ENCODE results near the gene GLT6D1. TPM values are rescaled to one million over a fixed set of nuclear protein-coding genes. Genes with fewer than 3 reads are reported as not detected.

Gene GLT6D1
- total and polyA plus RNA-seq, 2 donors (not counting 1 experiment from before 2014, with no cell fraction given), result not detected

DNA sequence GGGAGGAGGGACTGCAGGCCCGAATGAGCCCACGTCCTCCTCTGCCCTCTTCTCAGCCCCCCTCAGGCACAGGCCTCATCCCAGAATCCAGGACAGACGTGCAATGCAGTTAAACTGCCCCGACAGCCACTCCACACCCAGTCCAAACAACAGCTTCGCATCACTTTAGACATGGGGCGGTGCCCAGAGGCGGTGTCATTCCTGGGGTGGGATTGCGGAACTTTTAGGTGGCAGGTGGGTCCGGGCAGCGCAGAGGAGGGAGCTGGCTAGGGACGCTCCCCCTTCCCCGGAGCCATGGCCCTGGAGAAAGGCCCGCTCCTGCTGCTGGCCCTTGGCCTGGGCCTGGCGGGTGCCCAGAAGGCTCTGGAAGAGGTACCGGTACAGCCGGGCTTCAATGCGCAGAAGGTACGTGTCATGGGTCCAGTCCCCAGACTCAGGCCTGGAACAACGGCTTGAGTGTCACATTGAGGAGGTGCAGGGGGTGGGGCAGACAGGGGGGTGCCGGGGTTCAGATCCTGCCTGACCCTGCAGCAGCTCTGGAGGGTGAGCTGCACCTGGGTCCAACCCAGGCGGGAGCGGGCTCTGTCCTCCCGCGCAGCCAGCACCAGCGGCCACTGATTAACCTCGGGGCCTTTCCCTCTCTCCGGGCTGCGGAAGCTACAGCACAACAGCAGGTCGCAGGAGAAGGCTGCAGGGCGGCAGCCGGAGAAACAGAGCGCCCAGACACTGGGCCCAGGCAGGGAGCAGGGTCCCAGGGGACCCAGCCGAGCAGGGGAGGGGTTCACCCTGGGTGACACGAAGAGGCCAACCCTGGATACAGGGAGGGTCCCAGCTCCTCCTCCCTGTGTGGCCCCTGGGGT is 25.2 kb downstream of the GLT6D1 start:
- Mint-ChIP-seq H3K27ac (no peak overlapping the region), H3K4me3 (no peak overlapping the region), H3K4me1 (no peaks in the 10 kb centered on the region), H3K9me3 (ENCODE audit: insufficient read depth) (no peaks in the 10 kb centered on the region), H3K27me3 (peaks cover 3% of the 10 kb centered on the region)
- H2AFZ ChIP-seq (ENCODE audit: insufficient read depth, low read depth, low read length, poor library complexity, severe bottlenecking), result no peak overlapping the region
- ChIA-PET POLR2A (no interaction called here), CTCF (no interaction called here)
- no peak overlapping the region for H3K4me3 ChIP-seq (ENCODE audit: control extremely low read depth in 1 of 5, extremely low read depth in 1 of 5, insufficient read depth in 1 of 5, low read depth in 2 of 5, low read length in 4 of 5)
- DNase-seq, result no peak
- ATAC-seq (ENCODE audit: low read depth), result no peak
- no peaks in the 10 kb centered on the region for H3K79me2 ChIP-seq (ENCODE audit: control insufficient read depth, insufficient read depth, low read length)
- no peak overlapping the region for H3K9ac ChIP-seq (ENCODE audit: low read length)
- H3K4me2 ChIP-seq (replicated peaks; ENCODE audit: low read depth, low read length, poor library complexity, severe bottlenecking), result no peak overlapping the region
- H3K4me1 ChIP-seq (ENCODE audit: control insufficient read depth in 2 of 2, insufficient read depth in 2 of 2, low read length in 2 of 2), result no peaks in the 10 kb centered on the region
- no peaks in the 10 kb centered on the region for H4K20me1 ChIP-seq (ENCODE audit: control insufficient read depth, insufficient read depth, low read length, poor library complexity, severe bottlenecking)
- H3K36me3 ChIP-seq (replicated peaks in 1 of 2; ENCODE audit: control extremely low read depth in 1 of 2, control insufficient read depth in 1 of 2, extremely low read depth in 1 of 2, insufficient read depth in 2 of 2, low read length in 1 of 2), result no peaks in the 10 kb centered on the region
- H3K9me3 ChIP-seq (ENCODE audit: control extremely low read depth in 1 of 3, control insufficient read depth in 2 of 3, insufficient read depth in 1 of 3, low read length in 2 of 3), result peaks cover 0 to 4% (median 0%) of the 10 kb centered on the region in 3 donors
- TF ChIP-seq, protein P1, sequence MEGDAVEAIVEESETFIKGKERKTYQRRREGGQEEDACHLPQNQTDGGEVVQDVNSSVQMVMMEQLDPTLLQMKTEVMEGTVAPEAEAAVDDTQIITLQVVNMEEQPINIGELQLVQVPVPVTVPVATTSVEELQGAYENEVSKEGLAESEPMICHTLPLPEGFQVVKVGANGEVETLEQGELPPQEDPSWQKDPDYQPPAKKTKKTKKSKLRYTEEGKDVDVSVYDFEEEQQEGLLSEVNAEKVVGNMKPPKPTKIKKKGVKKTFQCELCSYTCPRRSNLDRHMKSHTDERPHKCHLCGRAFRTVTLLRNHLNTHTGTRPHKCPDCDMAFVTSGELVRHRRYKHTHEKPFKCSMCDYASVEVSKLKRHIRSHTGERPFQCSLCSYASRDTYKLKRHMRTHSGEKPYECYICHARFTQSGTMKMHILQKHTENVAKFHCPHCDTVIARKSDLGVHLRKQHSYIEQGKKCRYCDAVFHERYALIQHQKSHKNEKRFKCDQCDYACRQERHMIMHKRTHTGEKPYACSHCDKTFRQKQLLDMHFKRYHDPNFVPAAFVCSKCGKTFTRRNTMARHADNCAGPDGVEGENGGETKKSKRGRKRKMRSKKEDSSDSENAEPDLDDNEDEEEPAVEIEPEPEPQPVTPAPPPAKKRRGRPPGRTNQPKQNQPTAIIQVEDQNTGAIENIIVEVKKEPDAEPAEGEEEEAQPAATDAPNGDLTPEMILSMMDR (IDR thresholded peaks at IDR 0.05), result no peak
- TF ChIP-seq EZH2 (IDR thresholded peaks at IDR 0.05; ENCODE audit: borderline replicate concordance, insufficient read depth, low read depth, low read length, poor library complexity, severe bottlenecking), result no peak
- 85% methylated on average over 33 of the region's 34 CpGs for WGBS (ENCODE audit: insufficient coverage)
- intact Hi-C loops (cut with micrococcal nuclease), result no loop called here
- no peak overlapping the region for H3K27ac ChIP-seq (ENCODE audit: low read length in 2 of 2)
- H3K27me3 ChIP-seq (replicated peaks in 1 of 4; ENCODE audit: control extremely low read depth in 1 of 4, control insufficient read depth in 3 of 4, insufficient read depth in 4 of 4, low read length in 3 of 4), result no peaks in the 10 kb centered on the region
